C4-2B (cell line): Measurements from ENCODE around the gene PGAM2.
"Not testable (repeated sequence)": the region's sequence is repeated elsewhere in the genome, so short reads cannot be mapped to it uniquely, and the experiment has no call there.

Experiments used
- H3K27ac ChIP-seq: fragments of 450-650 bp; 2 replicates; pipeline ENCODE4 v1.5.1; 2017
- ZFX ChIP-seq: fragments of 450-650 bp; IDR thresholded peaks from 2 replicates; pipeline ENCODE4 v1.6.1; 2017
- TF ChIP-seq, protein P1 (sequence below): fragments of 450-650 bp; conservative IDR thresholded peaks from 2 replicates; pipeline ENCODE4 v1.5.1; 2017; ENCODE audit warnings: mild to moderate bottlenecking

Gene PGAM2

GRCh38 chr7:44048031-44048795 is 17.2 kb downstream of the PGAM2 start:
- no peak overlapping the region for H3K27ac ChIP-seq
- no peak for TF ChIP-seq ZFX
- TF ChIP-seq, protein P1, sequence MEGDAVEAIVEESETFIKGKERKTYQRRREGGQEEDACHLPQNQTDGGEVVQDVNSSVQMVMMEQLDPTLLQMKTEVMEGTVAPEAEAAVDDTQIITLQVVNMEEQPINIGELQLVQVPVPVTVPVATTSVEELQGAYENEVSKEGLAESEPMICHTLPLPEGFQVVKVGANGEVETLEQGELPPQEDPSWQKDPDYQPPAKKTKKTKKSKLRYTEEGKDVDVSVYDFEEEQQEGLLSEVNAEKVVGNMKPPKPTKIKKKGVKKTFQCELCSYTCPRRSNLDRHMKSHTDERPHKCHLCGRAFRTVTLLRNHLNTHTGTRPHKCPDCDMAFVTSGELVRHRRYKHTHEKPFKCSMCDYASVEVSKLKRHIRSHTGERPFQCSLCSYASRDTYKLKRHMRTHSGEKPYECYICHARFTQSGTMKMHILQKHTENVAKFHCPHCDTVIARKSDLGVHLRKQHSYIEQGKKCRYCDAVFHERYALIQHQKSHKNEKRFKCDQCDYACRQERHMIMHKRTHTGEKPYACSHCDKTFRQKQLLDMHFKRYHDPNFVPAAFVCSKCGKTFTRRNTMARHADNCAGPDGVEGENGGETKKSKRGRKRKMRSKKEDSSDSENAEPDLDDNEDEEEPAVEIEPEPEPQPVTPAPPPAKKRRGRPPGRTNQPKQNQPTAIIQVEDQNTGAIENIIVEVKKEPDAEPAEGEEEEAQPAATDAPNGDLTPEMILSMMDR: no peak

GRCh38 chr7:44046321-44047061 is 18.9 kb downstream of the PGAM2 start:
- no peak for TF ChIP-seq ZFX
- TF ChIP-seq, protein P1: no peak
- H3K27ac ChIP-seq: no peak overlapping the region

DNA sequence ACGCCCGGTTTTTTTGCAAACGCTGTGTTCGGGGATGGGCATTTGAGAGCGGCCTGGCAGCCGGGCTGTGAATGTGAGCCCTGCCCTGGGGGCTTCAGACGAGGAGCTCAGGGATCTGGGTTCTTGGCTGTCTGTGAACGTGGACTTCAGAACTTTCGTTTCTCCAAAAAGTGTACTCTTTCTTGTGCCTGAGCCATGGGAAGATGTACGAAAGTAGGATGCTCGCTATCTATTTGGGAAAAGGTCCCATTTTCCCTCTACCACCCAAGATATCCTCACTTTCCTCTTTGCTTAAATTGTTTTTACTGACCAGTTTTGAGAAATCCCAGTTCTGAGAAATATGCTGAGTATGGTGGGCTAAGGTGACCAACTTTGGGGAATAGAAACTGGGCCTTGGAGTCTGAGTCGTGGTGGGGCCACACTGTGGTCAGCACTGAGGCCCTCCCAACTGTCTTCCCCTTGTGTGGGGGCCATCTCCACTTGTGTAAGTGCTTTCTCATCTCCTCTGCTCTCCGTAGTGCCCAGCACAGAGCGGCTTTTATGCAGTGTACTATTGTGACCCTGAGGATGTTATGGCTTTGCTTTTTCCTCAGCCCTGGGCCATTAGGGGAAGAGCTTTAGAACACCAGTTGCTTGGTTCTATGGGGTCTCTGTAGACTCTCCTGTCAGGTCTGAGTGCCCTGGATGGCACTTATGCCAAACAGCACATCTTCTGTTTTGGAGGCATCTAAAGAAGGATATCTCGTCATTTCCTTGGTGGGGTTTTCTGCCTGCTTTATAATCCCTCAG is 19.9 kb downstream of the PGAM2 start:
- peak overlapping the region; percentile 90 for H3K27ac ChIP-seq
- TF ChIP-seq, protein P1: no peak
- TF ChIP-seq ZFX: no peak

- TF ChIP-seq, protein P1: no peak
- peak; percentile 82 for TF ChIP-seq ZFX
- peak within 1 kb of the TSS; percentile 90 for H3K27ac ChIP-seq
Observed at GRCh38 chr7:44044315-44045225, 20.8 kb downstream of the PGAM2 start, which contains the start of gene DBNL. TSS of gene DBNL (plus strand) at chr7:44044702. CDS start at chr7:44044738, 36 bp downstream.

DNA sequence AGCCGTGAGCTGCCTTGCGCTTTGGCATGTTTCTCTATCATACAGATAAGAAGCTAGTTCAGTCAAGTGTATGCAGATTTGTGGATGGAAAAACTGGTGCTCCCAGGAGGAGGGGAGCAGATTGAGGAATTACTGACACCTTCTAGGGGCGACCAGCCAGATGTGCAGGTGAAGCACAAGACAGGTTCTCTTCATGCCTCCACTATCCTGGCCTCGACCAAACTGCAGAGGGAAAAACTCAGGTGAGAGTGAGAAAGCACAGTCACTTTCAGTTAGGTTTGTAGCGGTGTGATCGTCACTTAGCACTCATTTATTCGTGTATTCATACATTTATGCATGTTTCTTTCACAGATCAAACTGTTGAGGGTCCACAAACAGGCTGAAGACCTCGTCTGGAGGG is 21.5 kb downstream of the PGAM2 start:
- peak overlapping the region; percentile 90 for H3K27ac ChIP-seq
- TF ChIP-seq ZFX: no peak
- TF ChIP-seq, protein P1: no peak

DNA sequence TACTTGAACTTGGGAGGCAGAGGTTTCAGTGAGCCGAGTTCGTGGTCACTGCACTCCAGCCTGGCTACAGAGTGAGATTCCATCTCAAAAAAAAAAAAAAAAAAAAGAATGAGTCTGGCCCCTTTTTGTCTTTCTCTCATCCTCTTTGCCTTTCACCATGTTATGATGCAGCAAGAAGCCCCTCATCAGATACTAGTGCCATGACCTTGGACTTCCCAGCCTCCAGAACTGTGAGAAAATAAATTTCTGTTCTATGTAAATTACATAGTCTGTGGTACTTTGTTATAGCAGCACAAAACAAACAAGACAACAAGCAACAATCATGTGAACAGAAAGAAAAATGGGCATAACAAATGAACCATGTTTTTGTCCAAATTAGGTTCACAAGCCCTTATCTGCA is 23.1 kb downstream of the PGAM2 start:
- no peak for TF ChIP-seq ZFX
- TF ChIP-seq, protein P1: no peak
- no peak overlapping the region for H3K27ac ChIP-seq

DNA sequence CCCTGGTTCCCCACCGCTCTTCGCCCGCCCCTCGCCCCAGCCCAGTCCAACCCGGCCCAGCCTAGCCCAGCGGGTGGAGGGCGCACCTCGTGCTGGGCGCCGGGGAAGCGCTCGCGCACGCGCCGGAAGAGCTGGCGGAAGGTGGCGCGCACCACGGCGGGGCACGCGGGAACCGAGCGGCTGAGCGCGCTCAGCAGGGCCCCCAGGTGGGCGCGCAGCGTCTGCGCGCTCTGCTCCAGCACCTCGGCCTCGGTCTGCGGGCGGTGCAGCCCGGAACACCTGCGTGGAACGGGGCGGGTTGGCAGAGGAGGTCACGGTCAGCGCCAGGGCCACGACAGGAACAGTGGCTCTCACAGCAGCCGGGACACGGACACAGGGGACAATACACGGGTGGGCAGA is 24.9 kb downstream of the PGAM2 start:
- H3K27ac ChIP-seq: not testable (repeated sequence)

DNA sequence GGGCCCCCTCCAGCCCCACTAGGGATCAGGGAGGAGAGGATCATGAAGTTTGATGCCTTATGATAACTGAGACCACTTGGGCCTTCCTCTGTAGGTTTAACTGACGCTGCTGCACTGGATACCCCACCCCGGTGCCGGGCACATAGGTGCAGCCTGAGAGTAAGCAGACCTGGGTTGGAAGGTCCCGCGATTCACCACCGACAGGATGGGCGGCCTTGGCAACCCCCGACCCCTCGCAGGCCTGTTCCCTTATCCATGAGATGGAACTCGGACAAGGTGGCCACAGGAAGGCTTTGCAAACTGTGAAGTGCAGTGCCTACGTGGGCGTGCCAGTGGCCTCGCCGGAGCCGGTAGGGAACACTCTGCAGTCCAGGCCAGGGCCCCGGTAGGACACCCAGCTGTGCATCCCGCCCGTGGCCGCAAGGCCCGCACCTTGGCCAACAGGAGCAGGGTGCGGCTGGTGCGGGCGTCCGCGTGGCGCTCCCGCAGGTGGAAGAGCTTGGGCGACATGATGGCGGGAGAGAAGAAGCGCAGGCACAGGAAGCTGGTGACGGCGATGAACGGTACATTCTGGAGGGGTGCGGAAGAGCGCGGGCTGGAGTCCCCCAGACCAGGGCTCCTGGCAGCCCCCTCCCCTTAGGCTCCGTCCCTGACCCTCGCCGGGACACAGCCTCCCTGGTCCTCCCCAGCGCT is 25.4 kb downstream of the PGAM2 start:
- not testable (repeated sequence) for H3K27ac ChIP-seq

DNA sequence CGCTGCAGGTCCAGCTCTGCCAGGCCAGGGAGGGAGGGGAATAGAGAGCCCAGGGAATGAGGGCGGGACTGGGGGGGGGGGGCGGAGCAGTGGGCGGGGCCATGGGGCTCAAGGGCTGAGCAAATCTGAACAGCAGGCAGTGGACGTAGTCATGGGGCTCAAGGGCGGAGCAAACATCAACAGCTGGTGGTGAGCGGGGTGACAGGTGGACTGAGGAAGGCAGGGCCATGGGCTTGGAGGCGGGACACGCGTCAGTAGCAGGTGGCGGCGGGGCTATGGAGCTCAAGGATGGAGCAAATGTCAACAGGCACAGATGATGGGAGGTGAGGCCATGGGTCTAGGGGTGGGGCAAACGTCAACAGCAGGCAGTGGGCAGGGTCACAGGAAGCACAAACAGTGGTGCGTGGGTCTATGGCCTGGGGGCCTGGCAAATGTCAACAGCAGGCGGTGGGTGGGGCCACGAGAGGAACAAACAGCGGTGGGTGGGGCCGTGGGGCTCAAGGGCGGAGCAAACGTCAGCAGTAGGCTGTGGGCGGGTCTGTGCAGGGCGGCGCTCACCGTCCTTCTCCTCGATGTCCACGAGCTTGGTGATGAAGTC is 26.3 kb downstream of the PGAM2 start:
- H3K27ac ChIP-seq: not testable (repeated sequence)

DNA sequence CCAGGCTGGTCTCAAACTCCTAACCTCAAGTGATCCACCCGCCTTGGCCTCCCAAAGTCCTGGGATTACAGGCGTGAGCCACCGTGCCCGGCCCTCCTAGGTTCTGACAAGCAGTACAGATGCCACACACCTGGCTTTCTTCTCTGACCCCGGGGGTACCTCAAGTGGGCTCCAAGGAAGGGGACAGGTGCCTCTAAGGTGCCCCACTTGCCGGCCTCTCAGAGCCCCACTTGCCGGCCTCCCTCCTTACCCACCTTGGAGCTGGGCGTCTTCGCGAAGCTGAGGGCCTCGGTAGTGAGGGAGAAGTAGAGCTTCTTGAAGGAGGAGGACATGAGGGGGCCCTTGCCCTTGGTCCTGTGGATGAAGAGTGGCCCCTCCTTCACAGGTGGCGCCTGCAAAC is 26.8 kb downstream of the PGAM2 start:
- not testable (repeated sequence) for H3K27ac ChIP-seq
